ENCODE measurements around the gene KPNA4. TPM values are rescaled to one million over a fixed set of nuclear protein-coding genes. Genes with fewer than 3 reads are reported as not detected.

KPNA4 gene
- total and polyA plus RNA-seq, 4 donors, result 12.5 to 61.1 (median 39.6) TPM

DNA sequence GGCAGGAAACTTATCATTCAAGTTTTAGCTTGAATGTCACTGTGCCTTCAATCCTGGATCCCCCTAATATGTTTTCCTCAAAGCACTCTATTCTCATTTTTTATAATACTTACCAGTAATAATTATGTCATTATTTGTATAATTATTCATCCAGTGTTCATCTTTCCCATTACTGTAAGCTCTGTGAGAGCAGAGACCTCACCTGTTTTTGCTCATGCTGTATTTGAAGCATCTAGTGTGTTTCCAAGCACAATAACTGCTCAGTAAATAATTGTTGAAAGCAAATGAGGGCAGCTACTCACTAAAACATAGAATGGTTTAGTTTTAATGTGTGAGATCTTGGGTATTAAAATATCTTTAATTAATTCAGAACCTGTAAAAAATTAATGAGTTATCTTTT is 36.9 kb upstream of the KPNA4 start:
- Histone ChIP-seq H3K27me3 (ENCODE audit: control insufficient read depth in 1 of 2, insufficient read depth in 2 of 2, low read length in 1 of 2) (no peaks in the 10 kb centered on the region), H3K4me3 (ENCODE audit: low read length in 2 of 2) (no peak overlapping the region), H3K36me3 (ENCODE audit: control insufficient read depth in 1 of 2, insufficient read depth in 2 of 2, low read length in 1 of 2) (no peaks in the 10 kb centered on the region), H3K27ac (ENCODE audit: low read depth in 1 of 2, low read length in 2 of 2) (no peak overlapping the region), H3K4me1 (ENCODE audit: control insufficient read depth in 1 of 2, insufficient read depth in 2 of 2, low read length in 2 of 2) (no peaks in the 10 kb centered on the region), H3K9me3 (ENCODE audit: control insufficient read depth, low read length) (no peaks in the 10 kb centered on the region)
- no peak for ATAC-seq (ENCODE audit: low FRiP score)
- intact Hi-C loops (cut with DNase I), result no loop called here
- DNase-seq, result no peak

DNA sequence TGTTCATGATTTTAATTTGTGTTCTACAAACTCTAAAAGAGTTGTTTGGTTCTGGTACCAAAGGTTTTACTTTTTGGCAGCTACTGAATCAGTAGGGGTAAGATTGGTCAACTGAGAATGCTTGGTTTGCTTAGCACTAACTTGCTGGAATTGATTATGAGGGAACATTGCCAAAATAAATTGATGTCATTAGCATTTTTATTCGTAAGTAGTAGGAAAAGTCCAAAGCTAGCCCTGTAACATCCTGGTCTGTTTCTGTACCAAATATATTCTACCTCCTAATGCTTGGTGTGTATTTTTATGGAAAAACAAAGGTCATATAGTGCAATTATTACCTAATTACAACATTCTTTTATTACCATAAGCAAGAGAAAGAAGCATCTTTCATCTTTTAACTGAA is 35.9 kb upstream of the KPNA4 start:
- intact Hi-C loops (cut with DNase I), result no loop called here
- H3K9me3 ChIP-seq (ENCODE audit: control insufficient read depth, low read length), result no peaks in the 10 kb centered on the region
- WGBS, 2 donors, result 19 to 26% methylated on average over 1 of the region's 1 CpG
- H3K4me3 ChIP-seq (ENCODE audit: low read length in 2 of 2), result no peak overlapping the region
- H3K27me3 ChIP-seq (ENCODE audit: control insufficient read depth in 1 of 2, insufficient read depth in 2 of 2, low read length in 1 of 2), result no peaks in the 10 kb centered on the region
- no peak for ATAC-seq (ENCODE audit: low FRiP score)
- H3K4me1 ChIP-seq (ENCODE audit: control insufficient read depth in 1 of 2, insufficient read depth in 2 of 2, low read length in 2 of 2), result no peaks in the 10 kb centered on the region
- no peak overlapping the region for H3K27ac ChIP-seq (ENCODE audit: low read depth in 1 of 2, low read length in 2 of 2)
- no peak for DNase-seq
- H3K36me3 ChIP-seq (ENCODE audit: control insufficient read depth in 1 of 2, insufficient read depth in 2 of 2, low read length in 1 of 2), result no peaks in the 10 kb centered on the region

DNA sequence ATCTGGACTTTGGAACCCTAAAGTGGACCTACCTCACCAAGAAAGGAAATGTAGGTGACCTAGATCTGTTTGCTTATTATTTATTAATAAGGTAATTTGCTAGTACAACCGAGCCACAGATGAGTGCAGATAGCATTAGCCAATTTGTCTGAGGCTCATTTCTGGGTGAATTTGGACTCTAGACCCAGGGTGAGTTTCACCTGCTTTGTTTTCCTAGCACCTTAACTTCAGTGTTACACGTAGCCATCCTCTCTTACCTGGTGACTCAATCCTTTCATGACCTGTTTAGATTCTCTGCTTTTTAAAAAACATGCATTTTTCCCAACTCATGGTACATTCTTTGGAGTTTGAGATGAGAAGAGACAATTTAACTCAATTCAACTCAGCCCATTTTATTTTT is 33.5 kb upstream of the KPNA4 start:
- Histone ChIP-seq H3K4me1 (ENCODE audit: control insufficient read depth in 1 of 2, insufficient read depth in 2 of 2, low read length in 2 of 2) (no peaks in the 10 kb centered on the region), H3K27ac (ENCODE audit: low read depth in 1 of 2, low read length in 2 of 2) (no peak overlapping the region), H3K9me3 (ENCODE audit: control insufficient read depth, low read length) (no peaks in the 10 kb centered on the region), H3K36me3 (ENCODE audit: control insufficient read depth in 1 of 2, insufficient read depth in 2 of 2, low read length in 1 of 2) (no peaks in the 10 kb centered on the region), H3K27me3 (ENCODE audit: control insufficient read depth in 1 of 2, insufficient read depth in 2 of 2, low read length in 1 of 2) (no peaks in the 10 kb centered on the region), H3K4me3 (ENCODE audit: low read length in 2 of 2) (no peak overlapping the region)
- WGBS, 2 donors, result 74 to 84% methylated on average over 2 of the region's 2 CpGs
- no peak for DNase-seq
- intact Hi-C loops (cut with DNase I), result no loop called here
- no peak for ATAC-seq (ENCODE audit: low FRiP score)

DNA sequence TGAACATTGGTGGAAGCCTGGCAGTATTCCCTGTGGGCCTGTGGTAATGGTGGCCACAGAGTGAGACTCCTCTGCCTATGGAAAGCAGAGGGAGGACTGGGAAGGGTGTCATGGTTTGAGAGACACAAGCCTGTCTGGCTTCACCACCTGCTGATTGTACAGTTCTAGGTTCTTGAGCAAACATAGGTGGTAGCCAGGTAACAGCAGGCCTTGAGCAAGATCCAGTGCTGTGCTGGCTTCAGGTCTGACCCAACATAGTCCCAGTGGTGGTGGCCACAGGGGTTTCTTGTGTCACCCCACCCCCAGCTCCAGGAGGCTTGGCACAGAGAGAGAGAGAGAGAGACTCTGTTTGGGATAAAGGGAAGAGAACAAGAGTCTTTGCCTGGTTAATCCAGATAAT is 22.7 kb upstream of the KPNA4 start:
- H3K4me3 ChIP-seq (ENCODE audit: low read length in 2 of 2), result no peak overlapping the region
- ATAC-seq (ENCODE audit: low FRiP score) (no peak), DNase-seq (no peak)
- H3K27me3 ChIP-seq (ENCODE audit: control insufficient read depth in 1 of 2, insufficient read depth in 2 of 2, low read length in 1 of 2), result no peaks in the 10 kb centered on the region
- no peak overlapping the region for H3K27ac ChIP-seq (ENCODE audit: low read depth in 1 of 2, low read length in 2 of 2)
- peaks cover 1% of the 10 kb centered on the region for H3K9me3 ChIP-seq (ENCODE audit: control insufficient read depth, low read length)
- no peaks in the 10 kb centered on the region for H3K4me1 ChIP-seq (ENCODE audit: control insufficient read depth in 1 of 2, insufficient read depth in 2 of 2, low read length in 2 of 2)
- intact Hi-C loops (cut with DNase I), result no loop called here
- no peaks in the 10 kb centered on the region for H3K36me3 ChIP-seq (ENCODE audit: control insufficient read depth in 1 of 2, insufficient read depth in 2 of 2, low read length in 1 of 2)

DNA sequence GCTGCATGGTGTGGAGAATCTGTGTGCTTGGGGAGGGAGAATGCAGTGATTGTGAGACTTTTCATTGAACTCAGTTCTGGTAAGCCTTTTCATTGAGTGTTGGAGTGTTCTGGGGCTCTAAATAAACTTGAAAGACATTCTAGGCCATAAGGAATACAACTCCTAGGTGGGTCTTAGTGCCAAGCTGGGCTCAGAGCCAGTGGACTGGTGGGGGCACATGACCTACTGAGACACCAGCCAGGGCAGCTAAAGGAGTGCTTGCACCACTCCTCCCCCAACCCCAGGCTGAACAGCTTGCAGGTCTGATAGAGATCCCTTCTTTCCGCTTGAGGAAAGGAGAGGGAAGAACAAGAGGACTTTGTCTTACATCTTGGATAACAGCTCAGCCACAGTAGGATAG is 21.7 kb upstream of the KPNA4 start:
- no peak for ATAC-seq (ENCODE audit: low FRiP score)
- H3K9me3 ChIP-seq (ENCODE audit: control insufficient read depth, low read length), result peaks cover 1% of the 10 kb centered on the region
- DNase-seq, result no peak
- H3K27me3 ChIP-seq (ENCODE audit: control insufficient read depth in 1 of 2, insufficient read depth in 2 of 2, low read length in 1 of 2), result no peaks in the 10 kb centered on the region
- H3K4me1 ChIP-seq (ENCODE audit: control insufficient read depth in 1 of 2, insufficient read depth in 2 of 2, low read length in 2 of 2), result no peaks in the 10 kb centered on the region
- 98% methylated on average over 1 of the region's 1 CpG; no CpG with 5 or more reads in 1 of the 2 donors for WGBS, 2 donors
- intact Hi-C loops (cut with DNase I), result no loop called here
- H3K27ac ChIP-seq (ENCODE audit: low read depth in 1 of 2, low read length in 2 of 2), result no peak overlapping the region
- H3K36me3 ChIP-seq (ENCODE audit: control insufficient read depth in 1 of 2, insufficient read depth in 2 of 2, low read length in 1 of 2), result no peaks in the 10 kb centered on the region
- H3K4me3 ChIP-seq (ENCODE audit: low read length in 2 of 2), result no peak overlapping the region

DNA sequence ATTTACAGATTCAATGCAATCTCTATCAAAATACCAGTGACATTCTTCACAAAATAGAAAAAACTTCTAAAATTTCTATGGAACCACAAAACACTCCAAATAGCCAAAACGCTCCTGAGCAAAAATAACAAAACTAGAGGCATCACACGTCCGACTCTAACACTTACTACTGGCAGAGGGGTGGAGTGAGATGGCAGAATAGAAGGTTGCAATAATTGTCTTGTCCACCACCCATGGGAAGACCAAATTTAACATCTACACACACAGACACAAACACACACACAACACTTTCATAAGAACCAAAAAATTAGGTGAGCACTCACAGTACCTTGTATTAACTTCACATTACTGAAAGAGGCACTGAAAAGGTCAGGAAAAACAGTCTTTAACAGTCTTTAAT is 21.3 kb upstream of the KPNA4 start:
- intact Hi-C loops (cut with DNase I), result no loop called here
- Histone ChIP-seq H3K4me3 (ENCODE audit: low read length in 2 of 2) (no peak overlapping the region), H3K27ac (ENCODE audit: low read depth in 1 of 2, low read length in 2 of 2) (no peak overlapping the region), H3K9me3 (ENCODE audit: control insufficient read depth, low read length) (peaks cover 1% of the 10 kb centered on the region), H3K36me3 (ENCODE audit: control insufficient read depth in 1 of 2, insufficient read depth in 2 of 2, low read length in 1 of 2) (no peaks in the 10 kb centered on the region), H3K4me1 (ENCODE audit: control insufficient read depth in 1 of 2, insufficient read depth in 2 of 2, low read length in 2 of 2) (no peaks in the 10 kb centered on the region), H3K27me3 (ENCODE audit: control insufficient read depth in 1 of 2, insufficient read depth in 2 of 2, low read length in 1 of 2) (no peaks in the 10 kb centered on the region)
- 61 to 74% methylated on average over 3 of the region's 3 CpGs for WGBS, 2 donors
- DNase-seq (no peak), ATAC-seq (ENCODE audit: low FRiP score) (peak; percentile 22)

DNA sequence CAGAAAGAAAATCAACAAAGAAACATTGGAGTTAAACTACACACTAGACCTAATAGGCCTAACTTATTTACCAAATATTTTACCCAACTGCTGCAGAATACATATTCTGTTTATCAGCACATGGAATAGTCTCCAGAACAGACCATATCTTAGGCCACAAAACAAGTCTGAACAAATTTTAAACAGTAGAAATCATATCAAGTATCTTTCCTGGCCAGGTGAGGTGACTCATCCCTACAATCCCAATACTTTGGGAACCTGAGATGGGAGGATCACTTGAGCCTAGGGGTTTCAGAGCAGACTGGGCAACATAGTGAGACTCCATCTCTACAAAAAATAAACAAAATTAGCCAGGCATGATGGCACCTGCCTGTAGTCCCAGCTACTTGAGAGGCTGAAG is 18.1 kb upstream of the KPNA4 start:
- DNase-seq (no peak), ATAC-seq (ENCODE audit: low FRiP score) (no peak)
- Histone ChIP-seq H3K27me3 (ENCODE audit: control insufficient read depth in 1 of 2, insufficient read depth in 2 of 2, low read length in 1 of 2) (no peaks in the 10 kb centered on the region), H3K9me3 (ENCODE audit: control insufficient read depth, low read length) (peaks cover 4% of the 10 kb centered on the region), H3K27ac (ENCODE audit: low read depth in 1 of 2, low read length in 2 of 2) (no peak overlapping the region), H3K4me1 (ENCODE audit: control insufficient read depth in 1 of 2, insufficient read depth in 2 of 2, low read length in 2 of 2) (no peaks in the 10 kb centered on the region), H3K4me3 (ENCODE audit: low read length in 2 of 2) (no peak overlapping the region), H3K36me3 (ENCODE audit: control insufficient read depth in 1 of 2, insufficient read depth in 2 of 2, low read length in 1 of 2) (no peaks in the 10 kb centered on the region)
- intact Hi-C loops (cut with DNase I), result no loop called here

DNA sequence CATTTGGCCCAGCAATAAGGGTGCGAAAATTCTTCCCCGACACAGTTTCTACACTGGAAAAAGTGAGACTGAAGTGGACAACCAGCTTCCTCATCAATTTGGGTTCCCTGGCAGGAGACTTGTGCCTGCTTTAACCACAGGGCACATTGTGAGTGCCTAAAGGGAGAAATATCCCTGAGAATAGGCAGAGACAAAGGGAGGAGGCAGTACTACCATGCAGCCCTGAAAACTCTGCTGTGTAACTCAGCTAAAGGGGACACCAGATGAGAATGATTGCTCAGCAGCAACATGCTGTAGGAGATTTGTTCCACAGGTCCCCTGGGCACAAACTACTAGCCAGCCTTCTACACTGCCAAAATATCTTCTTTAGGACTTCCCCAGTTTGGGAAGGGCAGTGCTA is 15.6 kb upstream of the KPNA4 start:
- Histone ChIP-seq H3K27ac (ENCODE audit: low read depth in 1 of 2, low read length in 2 of 2) (no peak overlapping the region), H3K36me3 (ENCODE audit: control insufficient read depth in 1 of 2, insufficient read depth in 2 of 2, low read length in 1 of 2) (no peaks in the 10 kb centered on the region), H3K27me3 (ENCODE audit: control insufficient read depth in 1 of 2, insufficient read depth in 2 of 2, low read length in 1 of 2) (no peaks in the 10 kb centered on the region), H3K9me3 (ENCODE audit: control insufficient read depth, low read length) (peaks cover 4% of the 10 kb centered on the region), H3K4me1 (ENCODE audit: control insufficient read depth in 1 of 2, insufficient read depth in 2 of 2, low read length in 2 of 2) (peaks cover 0 to 1% of the 10 kb centered on the region in 2 donors), H3K4me3 (ENCODE audit: low read length in 2 of 2) (no peak overlapping the region)
- ATAC-seq (ENCODE audit: low FRiP score), result no peak
- no peak for DNase-seq
- 94 to 96% methylated on average over 2 of the region's 2 CpGs for WGBS, 2 donors
- intact Hi-C loops (cut with DNase I), result no loop called here

DNA sequence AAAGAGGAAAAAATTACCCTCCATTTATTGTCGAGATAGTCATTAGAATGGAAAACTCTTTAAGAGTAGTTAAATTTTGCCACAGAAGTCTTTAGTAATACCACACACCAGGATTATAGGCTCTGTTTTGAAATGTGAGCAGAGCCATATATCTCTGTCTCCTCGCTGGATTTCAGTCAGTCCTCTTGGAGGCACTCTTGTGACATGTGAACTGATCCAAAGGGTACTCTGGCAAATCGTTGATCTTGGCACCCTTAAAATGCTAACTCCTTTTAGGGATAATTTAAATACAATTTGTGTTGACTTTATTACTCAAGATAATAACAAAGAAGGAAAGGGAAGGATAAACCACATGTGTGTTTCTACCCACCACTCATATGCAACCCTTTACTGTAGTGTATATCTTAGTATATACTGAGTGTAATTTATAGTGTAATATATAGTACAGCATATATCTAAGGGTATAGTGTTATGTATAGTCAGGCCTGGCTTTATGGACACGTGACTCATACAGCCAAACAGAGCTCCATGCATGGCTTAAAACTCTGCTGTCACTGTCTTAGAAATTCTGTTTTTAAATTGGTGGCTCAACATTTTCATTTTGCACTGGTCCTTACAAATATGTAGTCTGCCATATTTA is 12.3 kb upstream of the KPNA4 start:
- 4 to 7% methylated on average over 4 of the region's 4 CpGs for WGBS, 2 donors
- no peak for DNase-seq
- H3K9me3 ChIP-seq (ENCODE audit: control insufficient read depth, low read length), result peaks cover 2% of the 10 kb centered on the region
- H3K36me3 ChIP-seq (ENCODE audit: control insufficient read depth in 1 of 2, insufficient read depth in 2 of 2, low read length in 1 of 2), result no peaks in the 10 kb centered on the region
- intact Hi-C loops (cut with DNase I), result no loop called here
- ATAC-seq (ENCODE audit: low FRiP score), result no peak
- H3K4me3 ChIP-seq (ENCODE audit: low read length in 2 of 2), result no peak overlapping the region
- no peak overlapping the region for H3K27ac ChIP-seq (ENCODE audit: low read depth in 1 of 2, low read length in 2 of 2)
- H3K4me1 ChIP-seq (ENCODE audit: control insufficient read depth in 1 of 2, insufficient read depth in 2 of 2, low read length in 2 of 2), result peaks cover 0 to 1% of the 10 kb centered on the region in 2 donors
- H3K27me3 ChIP-seq (ENCODE audit: control insufficient read depth in 1 of 2, insufficient read depth in 2 of 2, low read length in 1 of 2), result no peaks in the 10 kb centered on the region

Data from aorta (tissue), 5 donors.